Measurements from ENCODE around the gene DLX6.

DNA sequence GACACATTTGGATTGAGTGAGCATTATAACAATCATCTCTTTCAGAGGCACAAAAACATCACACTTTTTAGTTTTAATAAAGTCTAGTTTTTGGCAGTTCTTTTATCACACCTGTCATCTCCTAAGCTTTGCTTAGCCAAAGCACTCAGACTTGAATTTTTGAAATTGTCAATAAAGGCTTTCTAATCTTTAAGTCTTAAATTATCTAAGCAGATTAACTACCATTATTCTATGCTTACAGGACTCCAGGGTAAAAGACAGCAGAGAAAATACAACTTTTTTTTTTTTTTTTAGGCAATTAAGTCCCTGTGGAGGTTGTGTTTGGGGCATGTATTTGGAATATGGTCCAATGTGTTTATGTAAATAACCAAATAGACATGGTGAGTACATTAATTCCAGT, 17.6 kb upstream of the DLX6 start:
- TF ChIP-seq, protein P1, sequence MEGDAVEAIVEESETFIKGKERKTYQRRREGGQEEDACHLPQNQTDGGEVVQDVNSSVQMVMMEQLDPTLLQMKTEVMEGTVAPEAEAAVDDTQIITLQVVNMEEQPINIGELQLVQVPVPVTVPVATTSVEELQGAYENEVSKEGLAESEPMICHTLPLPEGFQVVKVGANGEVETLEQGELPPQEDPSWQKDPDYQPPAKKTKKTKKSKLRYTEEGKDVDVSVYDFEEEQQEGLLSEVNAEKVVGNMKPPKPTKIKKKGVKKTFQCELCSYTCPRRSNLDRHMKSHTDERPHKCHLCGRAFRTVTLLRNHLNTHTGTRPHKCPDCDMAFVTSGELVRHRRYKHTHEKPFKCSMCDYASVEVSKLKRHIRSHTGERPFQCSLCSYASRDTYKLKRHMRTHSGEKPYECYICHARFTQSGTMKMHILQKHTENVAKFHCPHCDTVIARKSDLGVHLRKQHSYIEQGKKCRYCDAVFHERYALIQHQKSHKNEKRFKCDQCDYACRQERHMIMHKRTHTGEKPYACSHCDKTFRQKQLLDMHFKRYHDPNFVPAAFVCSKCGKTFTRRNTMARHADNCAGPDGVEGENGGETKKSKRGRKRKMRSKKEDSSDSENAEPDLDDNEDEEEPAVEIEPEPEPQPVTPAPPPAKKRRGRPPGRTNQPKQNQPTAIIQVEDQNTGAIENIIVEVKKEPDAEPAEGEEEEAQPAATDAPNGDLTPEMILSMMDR (IDR thresholded peaks at IDR 0.05): no peak
- TF ChIP-seq POLR2A (IDR thresholded peaks at IDR 0.05): no peak

Data from right lobe of liver (tissue), 4 donors.